ENCODE data around the gene SHB.

SHB gene

GRCh38 chr9:37966412-37967013 is 102.5 kb downstream of the SHB start:
- DNase-seq, result no peak

DNA sequence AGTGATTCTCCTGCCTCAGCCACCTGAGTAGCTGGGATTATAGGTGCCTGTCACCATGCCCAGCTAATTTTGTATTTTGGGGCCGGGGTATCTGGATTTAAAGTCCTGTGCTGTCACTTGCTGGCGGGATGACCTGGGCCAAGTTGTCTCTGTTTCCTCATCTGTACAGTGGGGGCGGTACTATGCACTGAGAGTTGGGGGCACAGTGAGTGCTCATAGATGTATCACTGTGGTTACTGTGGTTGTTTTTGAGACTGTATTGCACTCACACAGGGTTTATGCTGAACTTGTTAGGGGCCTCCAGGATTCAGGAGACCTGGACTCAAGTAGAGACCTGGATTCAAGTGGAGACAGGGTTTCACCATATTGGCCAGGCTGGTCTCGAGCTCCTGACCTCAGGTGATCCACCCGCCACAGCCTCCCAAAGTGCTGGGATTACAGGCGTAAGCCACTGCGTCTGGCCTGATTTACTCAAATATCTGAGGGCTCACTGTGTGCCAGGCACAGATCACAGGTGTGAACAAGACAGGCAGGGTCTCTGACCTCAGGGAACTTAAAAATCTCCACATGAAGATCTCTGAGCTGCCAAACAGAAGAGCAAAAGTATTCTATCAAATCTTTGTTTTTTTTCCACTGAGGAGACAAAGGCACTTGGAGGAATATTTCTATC is 103.2 kb downstream of the SHB start:
- peak; percentile 19 for DNase-seq

DNA sequence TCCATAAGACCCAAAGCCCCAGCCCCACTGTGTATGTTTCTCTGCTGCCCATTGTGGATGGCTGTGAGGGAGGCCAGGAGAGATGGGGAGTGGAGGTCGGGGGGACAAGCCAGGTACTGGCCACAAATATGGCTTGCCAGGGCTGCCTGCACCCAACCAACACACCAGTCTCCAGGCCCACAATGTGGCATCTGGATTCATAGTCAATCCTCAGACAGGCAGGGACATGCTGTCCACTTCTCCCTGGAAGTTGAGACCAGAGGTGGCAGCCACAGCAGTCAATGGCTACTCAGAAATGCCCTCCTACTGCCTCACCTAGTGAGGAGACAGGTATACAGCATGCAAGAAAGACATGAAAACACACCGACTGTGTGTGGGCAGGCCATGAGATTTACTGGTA is 103.9 kb downstream of the SHB start:
- DNase-seq, result no peak

- no peak for DNase-seq
These were observed 104.3 kb downstream of the SHB start for GRCh38 chr9:37964740-37965081.

GRCh38 chr9:37963936-37964739 is 104.9 kb downstream of the SHB start:
- no peak for DNase-seq

DNA sequence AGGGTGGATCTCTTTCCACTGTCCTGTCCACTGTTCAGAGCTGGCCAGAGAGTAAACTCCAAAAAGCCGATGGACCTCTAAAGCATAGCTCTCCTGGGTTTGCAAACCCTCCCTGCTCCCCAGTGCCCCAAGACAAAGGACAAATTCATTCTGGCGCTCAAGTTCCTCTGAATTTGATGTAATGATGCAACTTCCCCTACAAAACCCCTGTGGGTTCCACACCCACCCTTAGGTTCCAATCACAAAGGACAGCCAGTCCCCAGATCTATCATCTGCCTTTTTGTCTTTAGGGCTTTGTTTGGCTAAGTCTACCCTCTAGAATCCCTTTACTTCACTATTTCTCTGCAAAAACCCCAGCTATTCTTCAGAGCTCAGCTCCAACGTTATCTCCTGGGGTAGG is 107.7 kb downstream of the SHB start:
- no peak for DNase-seq

DNA sequence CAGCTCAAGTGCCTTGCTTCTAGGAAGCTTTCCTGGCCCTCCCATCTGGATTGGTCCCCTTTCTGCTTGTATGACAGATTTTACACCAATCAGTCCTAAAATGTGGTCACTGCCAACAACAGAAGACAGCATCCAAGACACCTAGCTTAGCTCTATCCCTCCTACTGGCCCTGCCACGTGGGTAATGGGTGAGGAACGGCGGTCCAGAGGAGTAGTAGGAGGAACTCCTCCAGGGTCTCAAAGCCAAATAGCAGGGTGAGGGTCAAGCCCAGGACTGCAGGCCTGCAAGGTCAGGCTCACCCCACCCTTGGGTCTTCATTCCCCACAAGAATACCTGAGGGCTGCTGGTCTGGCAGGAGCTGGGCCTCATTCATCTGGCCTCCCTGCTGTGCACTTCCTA is 108.4 kb downstream of the SHB start:
- DNase-seq, result no peak

DNA sequence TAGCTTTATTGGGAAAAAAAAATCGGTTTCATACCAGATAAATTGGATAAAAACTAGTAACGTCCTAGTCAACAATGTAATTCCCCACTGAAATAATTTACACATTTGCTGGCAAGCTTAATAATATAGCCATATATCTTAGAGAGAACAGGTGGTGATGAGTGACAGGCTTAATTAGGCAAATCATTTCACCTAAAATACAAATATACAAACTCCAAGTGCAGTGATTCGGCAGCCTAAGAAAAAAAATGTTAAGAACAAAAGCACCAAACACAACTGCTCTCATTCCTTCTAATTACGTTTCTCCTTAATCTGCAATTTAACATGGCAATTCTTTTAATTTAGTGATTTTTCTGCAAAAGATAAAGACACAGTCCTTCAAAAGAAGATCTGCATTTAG is 109.1 kb downstream of the SHB start:
- DNase-seq, result no peak

DNA sequence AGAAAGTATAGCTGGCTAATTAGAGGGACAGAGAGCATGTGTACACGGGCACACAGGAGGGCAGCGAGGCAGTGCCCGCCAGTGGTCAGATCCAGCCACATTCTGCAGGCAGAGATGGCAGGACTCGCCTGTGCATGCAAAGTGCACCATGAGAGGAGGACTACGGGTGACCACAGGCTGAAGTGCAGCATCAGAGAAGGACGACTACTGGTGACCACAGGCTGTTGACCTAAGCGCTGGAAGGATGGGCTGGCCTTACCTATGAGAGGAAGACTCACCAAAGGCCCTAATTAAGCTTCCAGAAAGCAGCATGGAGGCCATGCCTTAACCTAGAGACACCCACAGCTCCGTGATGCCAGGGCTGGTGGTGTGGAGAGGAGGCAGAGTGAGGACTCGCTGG is 110.9 kb downstream of the SHB start:
- DNase-seq, result no peak

- DNase-seq, result no peak
These were observed 111.4 kb downstream of the SHB start for GRCh38 chr9:37957664-37957953.

DNA sequence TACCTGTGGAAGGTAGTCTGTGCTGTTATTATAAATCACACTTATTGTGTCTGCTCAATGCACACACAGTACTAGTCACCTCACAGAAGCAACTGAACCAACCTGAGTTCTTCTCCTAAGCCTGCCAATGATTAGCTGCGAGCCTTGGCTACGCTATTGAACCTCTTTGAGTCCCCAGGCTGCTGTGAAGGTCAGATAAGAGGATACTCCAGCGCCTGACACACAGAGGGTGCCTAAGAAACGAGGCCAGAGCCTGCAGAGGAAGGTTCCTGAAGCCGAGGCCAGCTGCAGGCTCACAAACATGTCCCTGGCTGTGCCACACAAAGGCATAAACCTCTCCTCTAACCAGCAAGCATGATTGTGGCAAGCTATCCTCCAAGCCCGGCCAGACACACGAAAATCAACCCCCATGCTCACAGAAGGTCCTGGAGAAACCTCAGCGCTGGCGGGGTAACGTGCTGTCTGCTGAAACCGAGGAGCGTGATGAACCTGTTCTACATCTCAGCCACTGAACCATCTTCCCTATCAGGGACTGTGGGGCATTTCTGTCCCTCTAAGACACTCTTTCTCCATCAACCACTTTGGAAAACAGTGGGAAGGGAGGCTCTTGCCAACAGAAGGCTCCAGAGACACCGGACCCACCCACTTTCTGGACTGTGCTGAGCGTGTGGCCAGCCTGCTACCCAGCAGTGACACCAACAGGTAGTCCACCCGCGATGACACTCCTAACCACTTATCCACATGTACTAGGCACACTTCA is 111.9 kb downstream of the SHB start:
- no peak for DNase-seq

DNA sequence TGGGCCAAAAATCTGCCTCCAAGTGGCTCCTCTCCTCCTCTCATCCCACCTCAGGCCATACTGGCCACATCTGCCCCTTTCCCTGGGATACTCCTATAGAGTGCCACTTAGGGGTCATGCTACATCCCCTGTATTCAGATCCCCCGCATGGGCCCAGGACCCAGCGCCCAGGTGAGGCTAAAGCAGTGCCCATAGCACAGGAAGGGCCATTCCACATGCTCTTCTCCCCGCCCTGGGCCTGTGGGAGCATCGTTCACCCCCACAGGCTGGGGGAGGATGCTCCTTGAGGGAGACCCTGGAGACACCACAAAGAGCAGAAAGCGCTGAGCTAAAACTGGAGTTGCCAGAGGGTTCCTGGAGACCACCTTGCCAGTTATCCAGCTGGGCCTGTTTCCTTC is 112.6 kb downstream of the SHB start:
- DNase-seq, result no peak

DNA sequence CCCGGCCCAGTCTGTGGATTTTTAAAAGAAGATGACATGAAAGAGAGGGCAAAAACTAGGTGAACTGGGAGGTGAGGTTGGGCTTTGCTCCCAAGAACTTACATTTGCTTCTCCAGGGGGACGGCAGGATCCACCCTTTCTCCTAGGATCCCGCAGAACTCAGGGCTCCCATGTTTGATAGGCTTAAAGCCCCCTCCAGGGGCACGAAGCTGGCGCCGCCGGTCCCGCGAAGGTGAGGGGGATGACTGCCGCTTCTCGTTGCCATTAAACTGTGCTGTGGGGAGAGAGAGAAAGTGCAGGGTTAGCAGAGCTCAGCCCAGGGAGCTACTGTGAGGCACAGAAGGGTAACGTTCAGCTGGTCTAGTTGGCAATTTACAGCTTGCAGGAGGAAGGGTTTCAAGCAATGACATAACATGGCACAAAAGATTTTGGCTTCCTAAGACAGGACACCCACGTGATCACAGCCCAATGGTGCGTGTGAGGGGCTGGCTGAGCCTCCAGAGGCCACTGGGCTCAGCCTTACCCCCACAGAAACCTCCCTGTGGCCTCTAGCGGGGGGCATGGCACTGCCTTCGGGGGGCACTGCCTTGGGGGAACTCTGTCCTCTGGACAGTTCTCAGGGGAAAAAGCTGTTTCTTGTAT is 113.1 kb downstream of the SHB start:
- no peak for DNase-seq

GRCh38 chr9:37954581-37954981 is 114.4 kb downstream of the SHB start:
- no peak for DNase-seq

DNA sequence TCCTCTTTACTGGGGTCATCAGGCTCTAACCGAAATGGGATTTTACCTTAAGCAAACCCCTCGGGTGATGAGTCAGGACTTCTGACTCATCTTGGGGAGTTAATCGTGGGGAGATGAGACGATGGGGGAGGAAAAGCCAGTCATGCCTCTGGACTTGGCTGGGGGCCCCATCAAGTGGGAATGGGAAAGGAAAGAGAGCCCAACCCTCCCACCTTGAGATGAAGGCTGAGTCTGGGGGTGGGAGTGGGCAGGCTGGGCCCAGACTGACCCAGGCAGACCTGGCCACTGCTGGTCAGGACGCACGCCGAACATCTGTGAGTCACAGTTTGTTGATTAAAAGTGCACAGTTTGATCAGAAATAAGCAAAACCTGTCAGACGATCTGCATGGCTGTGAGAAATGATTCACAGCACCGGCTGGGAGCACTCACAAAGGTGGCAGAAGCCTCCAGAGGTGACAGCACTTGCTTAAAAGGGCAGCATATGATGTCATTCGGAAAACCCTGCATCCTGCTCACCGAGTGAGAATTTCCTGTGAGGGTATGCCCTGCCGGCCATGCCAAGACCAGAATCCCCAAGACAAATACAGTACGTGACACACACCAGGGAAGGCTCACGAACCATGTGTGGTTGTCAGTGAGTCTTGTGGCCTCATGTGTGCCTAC is 115.1 kb downstream of the SHB start:
- peak; percentile 73 for DNase-seq

GRCh38 chr9:37953206-37953774 is 115.7 kb downstream of the SHB start:
- no peak for DNase-seq

GRCh38 chr9:37952731-37953130 is 116.3 kb downstream of the SHB start:
- no peak for DNase-seq

- no peak for DNase-seq
These were observed 117.2 kb downstream of the SHB start for GRCh38 chr9:37951671-37952449.

- no peak for DNase-seq
These were observed 118.5 kb downstream of the SHB start for GRCh38 chr9:37950561-37950960.

DNA sequence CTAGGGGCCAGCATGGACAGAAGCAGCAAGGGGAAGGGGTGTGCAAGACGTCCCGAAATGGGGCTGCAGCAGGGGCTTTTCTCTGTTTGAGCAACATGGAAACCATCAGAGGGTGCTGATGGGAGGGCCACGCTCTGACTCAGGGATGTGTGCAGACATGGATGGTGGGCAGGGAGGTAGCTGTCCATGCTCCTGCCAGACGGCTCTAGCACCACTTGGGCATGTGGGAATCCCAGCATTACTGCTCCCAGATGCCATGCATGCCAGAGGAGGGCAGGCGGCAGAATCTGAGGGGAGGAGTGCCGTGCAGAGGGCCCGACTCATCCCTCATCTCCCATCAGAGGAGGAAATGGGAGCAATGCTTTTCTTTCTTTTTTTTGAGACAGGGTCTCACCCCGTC is 119.5 kb downstream of the SHB start:
- no peak for DNase-seq

- DNase-seq, result no peak
These were observed 120.5 kb downstream of the SHB start for GRCh38 chr9:37948417-37948980.
